HG02642 (cell line): ENCODE results near the gene CCDC198.

Source experiments
- ATAC-seq: cut with Tn5 transposase; IDR thresholded peaks from one replicate; pipeline ENCODE4 v1.9.1; 2021; ENCODE audit warnings: mild to moderate bottlenecking; ENCODE audit not compliant: unreplicated experiment, poor library complexity

Gene CCDC198

GRCh38 chr14:57493467-57494181 lies at the start of gene CCDC198:
Gene CCDC198, minus strand, starts transcription at chr14:57493857. Its CDS starts 142 bp downstream, at chr14:57493715.
- ATAC-seq = peak; percentile 78

- ATAC-seq = no peak
Observed at GRCh38 chr14:57533214-57533613, 39.6 kb upstream of the CCDC198 start.

- no peak for ATAC-seq
Observed at GRCh38 chr14:57530571-57530970, 36.9 kb upstream of the CCDC198 start.

DNA sequence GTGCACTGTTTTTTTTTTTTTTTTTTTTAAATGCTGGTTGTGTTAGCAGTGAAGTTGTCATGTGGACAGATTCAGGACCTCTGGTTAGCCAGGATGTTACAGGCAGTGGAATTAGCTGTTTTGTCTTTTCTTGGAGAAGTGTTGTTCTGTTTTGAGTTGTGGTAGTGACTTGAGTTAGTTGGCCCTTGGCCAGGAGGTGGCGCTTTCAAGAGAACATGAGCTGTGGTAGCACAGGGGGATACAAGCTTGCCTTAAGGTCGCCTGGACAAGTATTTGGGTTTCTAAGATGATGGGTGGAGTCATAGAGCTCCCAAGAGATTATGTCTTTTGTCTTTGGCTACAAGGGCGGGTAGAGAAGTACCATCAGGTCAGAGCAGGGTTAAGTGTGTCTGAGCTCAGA lies 33.3 kb upstream of the CCDC198 start:
- no peak for ATAC-seq

- ATAC-seq = no peak
Observed at GRCh38 chr14:57519043-57519442, 25.4 kb upstream of the CCDC198 start.

GRCh38 chr14:57512220-57512619 lies 18.6 kb upstream of the CCDC198 start:
- ATAC-seq = no peak

DNA sequence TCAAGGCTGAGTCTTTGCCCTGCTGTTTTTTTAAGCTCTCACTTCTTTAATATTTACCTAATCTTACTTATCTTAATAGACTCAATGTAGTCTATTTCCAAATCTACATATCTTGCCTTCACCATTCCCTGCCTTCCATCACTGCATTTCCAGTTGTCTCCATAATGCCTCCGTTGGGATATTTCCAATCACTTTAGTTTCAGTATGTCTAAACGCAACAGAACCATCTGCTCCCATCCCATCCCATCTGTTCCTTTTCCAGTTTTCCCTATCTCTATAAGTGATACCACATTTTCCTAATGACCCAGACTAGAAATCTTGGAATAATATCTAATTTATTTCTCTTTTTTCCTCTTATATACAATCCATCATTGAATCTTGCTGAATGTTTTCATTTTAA lies 15.1 kb upstream of the CCDC198 start:
- ATAC-seq = no peak

DNA sequence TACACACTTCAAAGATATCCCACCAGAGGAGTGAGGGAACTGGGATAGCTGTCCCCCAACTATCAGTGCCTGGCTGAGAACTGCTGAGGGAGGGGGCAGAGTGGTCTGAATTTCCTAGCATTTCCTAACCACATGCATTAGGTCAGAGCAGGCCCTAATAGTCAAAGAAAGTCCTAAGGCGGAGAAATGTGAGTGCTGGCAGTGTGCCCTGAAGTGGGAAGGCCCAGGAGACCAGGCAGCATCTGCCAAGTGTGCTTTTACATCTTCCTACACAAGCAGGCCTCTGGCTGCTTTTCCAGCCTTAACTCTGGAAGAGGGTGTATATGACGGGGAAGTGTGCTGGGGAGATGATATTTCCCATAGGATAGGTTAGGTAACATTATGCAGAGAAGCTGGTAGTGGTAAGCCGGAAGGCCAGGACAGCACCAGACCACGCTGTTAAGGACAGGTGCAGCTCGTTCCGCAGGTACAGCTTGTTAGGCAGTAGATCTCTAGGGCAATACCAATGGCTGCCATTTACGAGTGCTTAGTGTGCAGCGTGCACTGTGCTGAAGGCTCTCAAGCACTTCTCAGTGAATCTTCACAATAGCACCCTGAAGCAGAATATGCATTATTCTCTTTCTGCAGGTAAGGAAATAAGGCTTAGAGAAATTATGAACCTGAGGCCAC lies 9.1 kb upstream of the CCDC198 start:
- no peak for ATAC-seq

DNA sequence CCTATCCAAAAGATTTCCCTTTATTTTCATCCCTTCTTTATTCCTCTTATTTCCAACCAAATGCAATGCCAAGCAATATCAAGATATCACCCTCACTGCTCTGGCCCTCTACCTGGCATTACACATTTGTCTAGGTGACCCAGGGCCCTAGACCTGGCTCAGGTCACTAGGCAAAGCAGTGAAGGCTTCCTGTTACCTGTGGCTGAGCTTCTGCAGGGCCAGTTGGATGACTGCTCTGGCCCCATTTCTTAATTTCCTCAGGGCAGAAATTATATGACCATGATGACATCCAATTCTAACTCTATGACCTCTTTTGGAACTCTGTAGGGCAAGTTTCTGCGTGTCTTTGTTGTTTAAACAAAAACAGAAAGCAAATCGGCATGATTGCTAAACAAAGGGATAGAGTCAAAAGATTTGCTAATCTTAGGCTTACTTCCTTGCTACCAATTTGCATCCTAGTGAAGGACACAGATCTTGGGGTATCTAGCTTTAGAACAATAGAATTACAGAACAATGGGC lies 7.4 kb upstream of the CCDC198 start:
- no peak for ATAC-seq

- no peak for ATAC-seq
Observed at GRCh38 chr14:57498659-57499058, 5.0 kb upstream of the CCDC198 start.

DNA sequence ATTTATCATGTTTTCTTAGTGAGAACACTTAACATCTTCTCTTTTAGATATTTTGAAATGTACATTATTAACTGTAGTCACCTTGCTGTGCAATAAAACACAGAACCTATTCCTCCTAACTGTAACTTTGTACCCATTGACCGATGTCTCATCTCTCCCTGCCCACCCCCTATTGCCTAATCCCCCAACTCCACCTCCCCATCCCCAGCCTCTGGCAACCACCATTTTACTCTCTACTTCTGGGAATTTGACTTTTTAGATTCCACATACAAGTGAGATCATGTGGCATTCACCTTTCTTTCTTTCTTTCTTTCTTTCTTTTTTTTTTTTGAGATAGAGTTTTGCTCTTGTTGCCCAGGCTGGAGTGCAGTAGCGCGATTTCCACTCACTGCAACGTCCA lies 4.4 kb upstream of the CCDC198 start:
- no peak for ATAC-seq

DNA sequence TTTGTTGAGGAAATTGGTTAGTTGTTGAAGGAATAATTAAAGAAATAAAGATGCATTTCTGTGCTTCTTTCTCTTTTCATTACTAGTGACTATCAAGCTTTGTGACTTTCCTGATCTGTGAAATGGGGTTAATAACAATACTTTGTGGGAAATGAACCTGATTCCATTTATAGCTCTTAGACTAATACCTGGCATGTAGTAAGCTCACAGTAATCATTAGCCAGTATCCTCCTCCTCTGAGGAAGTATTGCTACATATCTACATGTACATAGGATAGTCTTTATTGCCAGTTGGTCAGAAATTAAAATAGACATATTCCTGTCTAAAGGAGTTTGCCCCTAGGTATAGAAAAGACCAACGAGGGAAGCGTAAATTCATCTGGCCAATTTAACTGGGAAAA lies 1.8 kb upstream of the CCDC198 start:
- ATAC-seq = peak; percentile 35

DNA sequence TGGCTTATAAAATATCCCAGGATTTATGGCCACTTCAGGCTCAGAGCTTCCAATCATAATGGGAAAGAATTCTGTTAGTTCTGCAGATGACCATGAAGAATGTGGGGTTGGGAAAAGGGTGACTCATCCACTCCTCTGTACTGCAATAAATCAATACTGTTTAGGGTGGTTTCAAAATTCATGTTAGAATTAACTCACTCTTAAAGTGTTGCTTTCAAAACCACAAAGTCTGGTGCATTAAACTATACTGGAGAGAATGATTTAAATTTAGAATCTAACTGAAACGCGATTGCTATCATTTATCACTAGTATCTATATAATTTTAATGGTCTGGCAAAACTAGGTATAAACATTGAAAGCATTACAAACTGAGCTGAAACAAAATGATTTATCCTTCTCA lies 798 bp downstream of the CCDC198 start:
- ATAC-seq = no peak

GRCh38 chr14:57491640-57492039 lies 2.0 kb downstream of the CCDC198 start:
- no peak for ATAC-seq

GRCh38 chr14:57487771-57488170 lies 5.9 kb downstream of the CCDC198 start:
- no peak for ATAC-seq

GRCh38 chr14:57486767-57487379 lies 6.8 kb downstream of the CCDC198 start:
- ATAC-seq = no peak

DNA sequence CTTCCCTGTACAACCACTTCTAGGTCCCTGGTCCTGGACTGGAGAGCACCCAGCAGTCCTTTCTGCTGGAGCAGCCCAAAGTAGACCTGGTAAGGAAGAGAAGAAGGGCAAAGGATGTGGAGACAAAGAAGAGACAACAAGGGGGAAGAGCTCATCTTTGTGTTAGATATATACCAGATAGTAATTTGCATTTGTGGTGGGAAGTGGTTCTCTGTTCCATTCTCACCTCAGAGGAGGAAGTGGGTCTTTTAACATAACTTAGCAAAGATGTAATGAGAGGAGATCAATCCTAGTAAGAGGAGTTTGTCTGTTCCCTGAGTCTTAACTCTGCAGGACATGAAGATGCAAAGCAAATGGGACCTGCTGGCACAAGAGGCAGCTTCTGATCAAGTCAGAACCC lies 8.0 kb downstream of the CCDC198 start:
- ATAC-seq = peak; percentile 94

- ATAC-seq = no peak
Observed at GRCh38 chr14:57482120-57482519, 11.5 kb downstream of the CCDC198 start.

DNA sequence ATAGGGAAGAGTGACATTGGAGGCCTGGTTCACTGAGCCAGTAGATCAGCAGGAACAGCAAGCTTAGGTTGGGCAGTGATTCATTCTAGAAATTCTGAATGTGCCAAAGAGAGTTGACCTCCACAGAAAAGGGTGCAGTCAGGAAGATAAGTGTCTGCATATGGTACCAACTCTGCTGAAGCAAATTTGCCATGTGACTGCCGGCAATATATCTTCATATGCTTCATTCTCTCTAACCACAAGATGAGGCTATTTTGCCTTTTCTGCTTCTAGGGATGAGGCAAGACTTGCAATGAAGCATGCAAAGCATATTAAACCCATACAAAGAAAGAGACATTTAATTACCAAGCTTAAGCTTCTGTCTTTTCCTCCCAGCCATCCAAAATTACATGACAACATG lies 13.6 kb downstream of the CCDC198 start:
- ATAC-seq = no peak

DNA sequence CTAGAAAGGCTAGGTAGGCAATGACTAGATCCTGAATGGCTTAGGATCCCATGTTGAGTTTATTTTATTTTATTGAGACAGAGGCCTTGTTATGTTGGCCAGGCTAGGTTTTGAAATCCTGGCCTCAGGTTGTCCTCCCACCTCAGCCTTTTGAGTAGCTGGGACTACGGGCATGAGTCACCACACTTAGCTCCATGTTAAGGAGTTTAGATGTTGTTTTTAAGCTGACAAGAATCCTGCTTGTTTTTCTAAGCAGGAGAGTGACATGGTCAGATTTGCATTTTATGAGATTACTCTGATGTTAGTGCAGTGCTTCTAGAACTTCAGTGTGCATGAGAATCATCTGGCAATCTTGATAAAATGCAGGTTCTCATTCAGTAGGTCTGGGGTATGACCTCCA lies 14.5 kb downstream of the CCDC198 start:
- ATAC-seq = no peak

DNA sequence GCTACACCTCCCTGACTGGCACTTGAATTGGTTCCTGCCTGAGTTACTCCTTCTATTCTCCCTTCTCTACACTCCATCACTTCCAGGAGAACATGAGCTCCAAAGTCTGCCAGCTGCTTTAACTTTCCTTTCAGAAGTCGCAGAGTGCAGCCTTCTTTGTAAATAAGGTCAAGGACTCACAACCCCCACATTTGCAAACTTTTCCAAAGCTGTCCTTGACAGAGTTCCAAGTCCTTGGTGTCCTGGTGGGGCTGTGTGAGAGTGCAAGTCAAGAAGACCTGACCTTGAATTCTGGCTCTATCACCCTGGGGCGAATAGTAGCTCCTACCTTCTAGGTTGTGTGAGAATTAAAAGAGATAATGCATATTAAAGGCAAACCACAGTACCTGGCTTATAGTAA lies 15.6 kb downstream of the CCDC198 start:
- ATAC-seq = no peak
